ENCODE measurements around the gene DDIT4. TPM values are rescaled to one million over a fixed set of nuclear protein-coding genes. Genes with fewer than 3 reads are reported as not detected.

Gene DDIT4
- total and polyA plus RNA-seq, 9 of the 15 experiments (the other 6 are each of a cell fraction or from before 2014, with no cell fraction given), result 8.2 to 675 (median 159) TPM

GRCh38 chr10:72233621-72234020, 40.1 kb upstream of the DDIT4 start:
- intact Hi-C loops (cut with micrococcal nuclease), result no loop called here
- Histone ChIP-seq H4K20me1 (replicated peaks; ENCODE audit: control insufficient read depth, insufficient read depth, low read length) (no peaks in the 10 kb centered on the region), H3K27ac (ENCODE audit: extremely low read depth, low read depth, low read length) (no peak overlapping the region), H3K27me3 (ENCODE audit: control insufficient read depth in 2 of 2, insufficient read depth in 2 of 2, low read length in 2 of 2) (no peaks in the 10 kb centered on the region), H3K4me1 (replicated peaks in 1 of 2; ENCODE audit: control insufficient read depth in 2 of 2, insufficient read depth in 2 of 2, low read length in 2 of 2) (no peaks in the 10 kb centered on the region; a peak in 2 of 5 replicates), H2AFZ (ENCODE audit: low read depth, low read length) (no peak overlapping the region), H3K9ac (ENCODE audit: insufficient read depth in 1 of 2, low read depth in 2 of 2, low read length in 2 of 2) (no peak overlapping the region), H3K79me2 (ENCODE audit: control insufficient read depth, insufficient read depth, low read length) (peaks cover 12% of the 10 kb centered on the region; the same call in 2 of the 3 replicates), H3K9me3 (replicated peaks; ENCODE audit: control insufficient read depth, insufficient read depth, low read depth, low read length) (no peaks in the 10 kb centered on the region), H3K36me3 (ENCODE audit: control insufficient read depth, insufficient read depth, low read length) (peaks cover 51% of the 10 kb centered on the region), H3K4me2 (ENCODE audit: insufficient read depth, low read length) (no peak overlapping the region), H3K4me3 (no peak overlapping the region), H3K9me1 (ENCODE audit: control insufficient read depth, insufficient read depth, low read length) (no peaks in the 10 kb centered on the region)
- in situ Hi-C loops (cut with MboI), result no loop called here
- FAIRE-seq, result no peak
- no TSS peak for BruUV-seq (replicated peaks)
- ChIA-PET POLR2A (interaction anchor here (1.4 to 2.2 kb wide), 2 partner anchors 12 to 87 kb away, joined by 3 to 10 read pairs; no protein-coding TSS in a partner anchor), CTCF (ENCODE audit: low intra/inter-chr PET ratio) (interaction anchor here (0.7 kb wide), 1 partner anchor 922 kb away, joined by 3 read pairs; no protein-coding TSS in a partner anchor)
- no peak for ATAC-seq
- TF ChIP-seq NCOA1 (IDR thresholded peaks at IDR 0.05; ENCODE audit: low read depth), result no peak
- DNase-seq (ENCODE audit: extremely low read depth in 1 of 4, low spot score in 3 of 4), result no peak

- CTCF ChIA-PET (ENCODE audit: low intra/inter-chr PET ratio), result interaction anchor here (0.6 kb wide), 1 partner anchor 13 kb away, joined by 4 read pairs; no protein-coding TSS in a partner anchor
- TF ChIP-seq PHF20 (IDR thresholded peaks at IDR 0.05; ENCODE audit: partially characterized antibody) (no peak), ATF1 (CRISPR knock-in tag; IDR thresholded peaks at IDR 0.05) (no peak), ATF1 (tag; IDR thresholded peaks at IDR 0.05) (no peak), MAFG (tag; conservative IDR thresholded peaks at IDR 0.05) (no peak), OTX1 (CRISPR knock-in tag; IDR thresholded peaks at IDR 0.05) (no peak), COPS2 (conservative IDR thresholded peaks at IDR 0.05) (no peak), BRD9 (IDR thresholded peaks at IDR 0.05; ENCODE audit: low read depth, partially characterized antibody) (no peak), SMAD4 (CRISPR knock-in tag; conservative IDR thresholded peaks at IDR 0.05) (no peak), ZNF133 (CRISPR knock-in tag; IDR thresholded peaks at IDR 0.05) (no peak), ESRRA (IDR thresholded peaks at IDR 0.05; ENCODE audit: borderline replicate concordance, low read depth) (no peak), SRF (CRISPR knock-in tag; IDR thresholded peaks at IDR 0.05) (no peak), HDAC1 (IDR thresholded peaks at IDR 0.05) (no peak), TEAD1 (CRISPR knock-in tag; IDR thresholded peaks at IDR 0.05) (no peak), HCFC1 (IDR thresholded peaks at IDR 0.05; ENCODE audit: low read depth, low read length) (no peak)
Measured at GRCh38 chr10:72234560-72235095, 39.1 kb upstream of the DDIT4 start.

More at GRCh38 chr10:72234560-72235095, 39.1 kb upstream of the DDIT4 start:
- FAIRE-seq (no peak), DNase-seq (ENCODE audit: extremely low read depth in 1 of 4, low spot score in 3 of 4) (no peak), ATAC-seq (no peak)
- Histone ChIP-seq H3K9me1 (ENCODE audit: control insufficient read depth, insufficient read depth, low read length) (no peaks in the 10 kb centered on the region), H3K36me3 (ENCODE audit: control insufficient read depth, insufficient read depth, low read length) (peaks cover 46% of the 10 kb centered on the region), H3K4me2 (ENCODE audit: insufficient read depth, low read length) (no peak overlapping the region), H3K9me3 (replicated peaks; ENCODE audit: control insufficient read depth, insufficient read depth, low read depth, low read length) (no peaks in the 10 kb centered on the region), H4K20me1 (replicated peaks; ENCODE audit: control insufficient read depth, insufficient read depth, low read length) (no peaks in the 10 kb centered on the region), H3K27ac (ENCODE audit: extremely low read depth, low read depth, low read length) (no peak overlapping the region), H3K4me1 (replicated peaks in 1 of 2; ENCODE audit: control insufficient read depth in 2 of 2, insufficient read depth in 2 of 2, low read length in 2 of 2) (no peaks in the 10 kb centered on the region; a peak in 2 of 5 replicates), H3K79me2 (ENCODE audit: control insufficient read depth, insufficient read depth, low read length) (peaks cover 7% of the 10 kb centered on the region; the same call in 1 of the 3 replicates), H3K4me3 (no peak overlapping the region), H3K27me3 (ENCODE audit: control insufficient read depth in 2 of 2, insufficient read depth in 2 of 2, low read length in 2 of 2) (no peaks in the 10 kb centered on the region), H3K9ac (ENCODE audit: insufficient read depth in 1 of 2, low read depth in 2 of 2, low read length in 2 of 2) (no peak overlapping the region), H2AFZ (ENCODE audit: low read depth, low read length) (no peak overlapping the region)
- intact Hi-C loops (cut with micrococcal nuclease) (no loop called here), in situ Hi-C loops (cut with MboI) (no loop called here)
- WGBS (ENCODE audit: insufficient coverage, low coverage, missing lambda C conversion rate), result 90% methylated on average over 6 of the region's 6 CpGs
- POLR2A ChIA-PET, result no interaction called here
- BruUV-seq (replicated peaks), result no TSS peak
